Erythroblast (primary cell): ENCODE measurements around the gene PRIM1.

ENCODE experiments used
- GATA1 ChIP-seq: IDR thresholded peaks from 2 replicates; pipeline ENCODE4 v1.6.1; 2011; ENCODE audit warnings: low read depth, mild to moderate bottlenecking, control low read depth, low read length, moderate library complexity
- POLR2A ChIP-seq: IDR thresholded peaks from 2 replicates; pipeline ENCODE4 v1.6.1; 2011; ENCODE audit warnings: mild to moderate bottlenecking, low read length

- TF ChIP-seq POLR2A (no peak), GATA1 (no peak)
These were observed 7.3 kb upstream of the PRIM1 start for GRCh38 chr12:56759263-56759908.
